ENCODE measurements around the gene MICAL3. TPM values are rescaled to one million over a fixed set of nuclear protein-coding genes. Genes with fewer than 3 reads are reported as not detected.

The MICAL3 gene
- polyA plus RNA-seq, 1 donor from 2014 or later, result 28.1 TPM

GRCh38 chr22:17882727-17883126, 141.6 kb downstream of the MICAL3 start:
- no peak overlapping the region for H3K4me3 ChIP-seq (ENCODE audit: low read length)
- no peaks in the 10 kb centered on the region for H4K20me1 ChIP-seq (ENCODE audit: insufficient read depth)
- no peak overlapping the region for H3K9ac ChIP-seq (ENCODE audit: low read length)
- no peak overlapping the region for H3K4me2 ChIP-seq (ENCODE audit: low read length)
- no peaks in the 10 kb centered on the region for H3K27me3 ChIP-seq (ENCODE audit: insufficient read depth, low read depth, low read length)
- H3K27ac ChIP-seq (ENCODE audit: low read length), result no peak overlapping the region
- no peaks in the 10 kb centered on the region for H3F3A ChIP-seq (ENCODE audit: insufficient read depth, low read length, poor library complexity, severe bottlenecking)
- H3K36me3 ChIP-seq (ENCODE audit: insufficient read depth, low read length), result no peaks in the 10 kb centered on the region
- no peaks in the 10 kb centered on the region for H3K9me3 ChIP-seq (ENCODE audit: low read length)
- TF ChIP-seq RAD21 (conservative IDR thresholded peaks at IDR 0.05) (no peak), CTCF (IDR thresholded peaks at IDR 0.05; ENCODE audit: poor library complexity, severe bottlenecking) (no peak), EZH2 (IDR thresholded peaks at IDR 0.05; ENCODE audit: borderline replicate concordance, insufficient read depth, low read length, poor library complexity, severe bottlenecking) (no peak), SMC3 (conservative IDR thresholded peaks at IDR 0.05; ENCODE audit: poor library complexity) (no peak), POLR2AphosphoS5 (IDR thresholded peaks at IDR 0.05) (no peak), REST (IDR thresholded peaks at IDR 0.05; ENCODE audit: borderline replicate concordance) (no peak), TAF1 (IDR thresholded peaks at IDR 0.05; ENCODE audit: low read depth) (no peak), EP300 (conservative IDR thresholded peaks at IDR 0.05; ENCODE audit: poor library complexity, severe bottlenecking) (no peak)
- no peaks in the 10 kb centered on the region for H3K9me2 ChIP-seq (ENCODE audit: insufficient read depth, low read length)
- H2AFZ ChIP-seq (ENCODE audit: low read depth, low read length), result no peak overlapping the region
- no peaks in the 10 kb centered on the region for H3K79me2 ChIP-seq (replicated peaks; ENCODE audit: insufficient read depth, low read length)

- Histone ChIP-seq H3K36me3 (ENCODE audit: insufficient read depth, low read length) (no peaks in the 10 kb centered on the region), H3K9ac (ENCODE audit: low read length) (no peak overlapping the region), H3K9me2 (ENCODE audit: insufficient read depth, low read length) (no peaks in the 10 kb centered on the region), H3K9me3 (ENCODE audit: low read length) (no peaks in the 10 kb centered on the region), H2AFZ (ENCODE audit: low read depth, low read length) (no peak overlapping the region), H3K27ac (ENCODE audit: low read length) (no peak overlapping the region), H4K20me1 (ENCODE audit: insufficient read depth) (no peaks in the 10 kb centered on the region), H3K4me2 (ENCODE audit: low read length) (no peak overlapping the region), H3K79me2 (replicated peaks; ENCODE audit: insufficient read depth, low read length) (no peaks in the 10 kb centered on the region), H3K27me3 (ENCODE audit: insufficient read depth, low read depth, low read length) (no peaks in the 10 kb centered on the region), H3K4me3 (ENCODE audit: low read length) (no peak overlapping the region), H3F3A (ENCODE audit: insufficient read depth, low read length, poor library complexity, severe bottlenecking) (no peaks in the 10 kb centered on the region)
- TF ChIP-seq CTCF (IDR thresholded peaks at IDR 0.05; ENCODE audit: poor library complexity, severe bottlenecking) (no peak), MXI1 (conservative IDR thresholded peaks at IDR 0.05; ENCODE audit: poor library complexity, severe bottlenecking) (no peak), EP300 (conservative IDR thresholded peaks at IDR 0.05; ENCODE audit: poor library complexity, severe bottlenecking) (no peak), SMC3 (conservative IDR thresholded peaks at IDR 0.05; ENCODE audit: poor library complexity) (no peak), REST (IDR thresholded peaks at IDR 0.05; ENCODE audit: borderline replicate concordance) (no peak), TAF1 (IDR thresholded peaks at IDR 0.05; ENCODE audit: low read depth) (no peak), POLR2AphosphoS5 (IDR thresholded peaks at IDR 0.05) (no peak), RAD21 (conservative IDR thresholded peaks at IDR 0.05) (no peak), EZH2 (IDR thresholded peaks at IDR 0.05; ENCODE audit: borderline replicate concordance, insufficient read depth, low read length, poor library complexity, severe bottlenecking) (no peak)
Measured at GRCh38 chr22:17882162-17882561, 142.2 kb downstream of the MICAL3 start.

Measured in neural cell (in vitro differentiated cells).